Skin epidermis (tissue), 12 donors: ENCODE data around the gene ADAMTS13.

Source experiments
- H3K27ac ChIP-seq, 21 experiments: fragments of 200-600 bp; sonication (generic) in 11 of 21; one replicate each; pipeline ENCODE4 v1.5.0; 2020; ENCODE audit warnings: mild to moderate bottlenecking in 3 of 21, inconsistent platforms in 2 of 21, moderate library complexity in 2 of 21
- H3K4me3 ChIP-seq, 7 experiments: fragments of 200-600 bp; sonication (generic) in 2 of 7; one replicate each; pipeline ENCODE4 v1.5.0; 2020; ENCODE audit warnings: inconsistent platforms in 2 of 7, mild to moderate bottlenecking in 2 of 7, moderate library complexity in 1 of 7

ADAMTS13 gene

DNA sequence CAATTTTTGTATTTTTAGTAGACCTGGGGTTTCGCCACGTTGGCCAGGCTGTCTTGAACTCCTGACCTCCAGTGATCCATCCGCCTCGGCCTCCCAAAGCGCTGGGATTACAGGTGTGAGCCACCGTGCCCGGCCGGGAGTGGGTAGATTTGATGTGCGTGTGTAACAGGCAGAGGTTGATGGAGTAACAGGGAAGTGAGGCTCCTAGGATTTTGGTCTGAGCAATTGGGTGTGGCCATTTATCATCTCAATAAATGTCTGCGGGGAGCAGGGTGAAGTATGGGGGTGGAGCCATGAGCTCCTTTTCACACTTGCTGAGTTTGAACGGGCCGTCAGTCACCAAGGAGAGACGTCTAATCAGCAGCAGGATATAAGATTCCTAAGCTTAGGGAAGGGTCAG is 3.2 kb upstream of the ADAMTS13 start:
- peak overlapping the region in 1 of 21 experiments; percentile 75 for H3K27ac ChIP-seq
- H3K4me3 ChIP-seq: no peak overlapping the region

DNA sequence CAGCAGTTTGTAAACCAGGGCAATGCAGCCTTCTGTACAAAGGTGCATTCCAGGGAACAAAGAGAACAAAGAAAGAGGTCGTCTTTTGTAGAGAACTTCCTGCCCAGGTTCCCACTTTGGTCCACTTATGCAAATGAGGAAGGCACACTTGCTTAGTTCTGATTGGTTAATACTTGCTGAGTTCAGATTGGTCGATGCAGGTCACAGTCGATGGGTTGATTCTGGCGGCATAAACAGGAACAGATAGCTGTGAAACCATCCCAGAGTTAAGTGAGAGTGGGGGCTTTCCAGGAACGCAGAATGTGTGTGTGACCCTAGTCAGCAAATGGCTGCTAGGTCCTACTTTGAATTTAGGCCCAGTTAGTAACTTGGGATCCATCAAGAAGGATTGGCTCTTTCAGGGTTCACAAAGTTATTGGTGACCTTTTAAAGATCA is 1.8 kb upstream of the ADAMTS13 start:
- Histone ChIP-seq H3K4me3 (no peak overlapping the region), H3K27ac (peak overlapping the region in 1 of 21 experiments; percentile 7)

DNA sequence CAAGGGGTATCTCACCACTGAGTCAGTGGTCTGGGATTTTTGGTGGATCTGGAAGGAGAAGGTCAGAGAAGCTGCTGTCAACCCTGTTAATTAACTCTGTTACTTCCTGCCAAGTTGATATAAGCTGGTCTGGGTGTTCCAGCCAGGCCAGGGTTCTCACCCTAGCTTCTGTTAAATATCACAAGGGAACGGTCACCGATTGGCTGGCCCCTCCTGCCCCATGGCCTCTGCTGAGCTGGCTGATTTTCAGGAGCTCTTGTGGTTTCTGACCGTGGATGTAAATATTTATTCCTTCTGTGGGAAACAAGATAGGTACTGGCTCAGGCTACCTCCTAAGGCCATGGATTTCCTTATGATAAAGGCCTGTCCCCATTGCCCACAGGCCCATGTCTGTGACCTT is 1.0 kb downstream of the ADAMTS13 start:
- Histone ChIP-seq H3K27ac (no peak overlapping the region), H3K4me3 (no peak overlapping the region)

DNA sequence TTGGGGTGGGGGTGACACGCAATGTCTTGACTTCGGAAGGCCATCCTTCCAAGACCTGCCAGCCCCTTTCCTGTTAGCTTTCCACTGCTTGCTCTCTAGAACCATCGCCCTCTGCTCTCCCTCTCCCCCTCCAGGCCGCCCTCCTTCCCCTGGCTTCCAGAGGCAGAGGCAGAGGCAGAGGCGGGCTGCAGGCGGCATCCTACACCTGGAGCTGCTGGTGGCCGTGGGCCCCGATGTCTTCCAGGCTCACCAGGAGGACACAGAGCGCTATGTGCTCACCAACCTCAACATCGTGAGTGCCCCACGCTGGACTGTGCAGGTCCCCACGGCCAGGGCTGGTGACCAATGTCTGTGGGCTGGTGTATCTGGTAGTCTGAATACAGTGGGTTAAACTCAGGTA is 2.0 kb downstream of the ADAMTS13 start:
- no peak overlapping the region for H3K27ac ChIP-seq
- no peak overlapping the region for H3K4me3 ChIP-seq

DNA sequence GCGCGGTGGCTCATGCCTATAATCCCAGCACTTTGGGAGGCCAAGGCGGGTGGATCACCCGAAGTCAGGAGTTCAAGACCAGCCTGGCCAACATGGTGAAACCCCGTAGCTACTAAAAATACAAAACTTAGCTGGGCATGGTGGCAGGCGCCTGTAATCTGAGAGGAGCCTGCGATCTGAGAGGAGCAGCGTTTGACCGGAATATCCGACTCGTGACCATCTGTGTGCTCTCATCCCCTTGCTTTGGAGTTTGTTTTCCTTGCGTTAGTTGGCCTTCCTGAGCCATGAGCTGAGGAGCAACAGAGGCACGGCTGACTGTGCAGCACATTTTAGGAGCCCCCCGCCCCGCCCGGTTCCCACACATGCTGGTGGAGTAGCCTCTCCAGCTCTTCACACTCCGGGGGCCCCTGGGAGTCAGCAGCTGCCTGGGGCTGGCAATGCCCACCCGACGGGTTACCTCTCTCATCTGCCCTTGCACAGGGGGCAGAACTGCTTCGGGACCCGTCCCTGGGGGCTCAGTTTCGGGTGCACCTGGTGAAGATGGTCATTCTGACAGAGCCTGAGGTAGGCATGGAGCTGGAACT is 3.0 kb downstream of the ADAMTS13 start:
- Histone ChIP-seq H3K27ac (no peak overlapping the region), H3K4me3 (no peak overlapping the region)

DNA sequence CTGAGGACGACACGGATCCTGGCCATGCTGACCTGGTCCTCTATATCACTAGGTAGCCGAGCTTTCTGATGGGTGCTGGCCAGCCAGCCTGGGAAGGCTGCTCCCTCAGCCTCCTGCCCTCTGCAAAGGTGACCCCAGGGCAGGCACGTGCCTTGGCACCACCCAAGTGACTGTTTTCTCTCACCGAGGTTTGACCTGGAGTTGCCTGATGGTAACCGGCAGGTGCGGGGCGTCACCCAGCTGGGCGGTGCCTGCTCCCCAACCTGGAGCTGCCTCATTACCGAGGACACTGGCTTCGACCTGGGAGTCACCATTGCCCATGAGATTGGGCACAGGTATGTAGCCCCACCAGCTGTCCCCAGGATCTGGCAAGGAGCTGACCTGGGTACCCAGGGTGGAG is 3.8 kb downstream of the ADAMTS13 start:
- no peak overlapping the region for H3K4me3 ChIP-seq
- H3K27ac ChIP-seq: no peak overlapping the region

DNA sequence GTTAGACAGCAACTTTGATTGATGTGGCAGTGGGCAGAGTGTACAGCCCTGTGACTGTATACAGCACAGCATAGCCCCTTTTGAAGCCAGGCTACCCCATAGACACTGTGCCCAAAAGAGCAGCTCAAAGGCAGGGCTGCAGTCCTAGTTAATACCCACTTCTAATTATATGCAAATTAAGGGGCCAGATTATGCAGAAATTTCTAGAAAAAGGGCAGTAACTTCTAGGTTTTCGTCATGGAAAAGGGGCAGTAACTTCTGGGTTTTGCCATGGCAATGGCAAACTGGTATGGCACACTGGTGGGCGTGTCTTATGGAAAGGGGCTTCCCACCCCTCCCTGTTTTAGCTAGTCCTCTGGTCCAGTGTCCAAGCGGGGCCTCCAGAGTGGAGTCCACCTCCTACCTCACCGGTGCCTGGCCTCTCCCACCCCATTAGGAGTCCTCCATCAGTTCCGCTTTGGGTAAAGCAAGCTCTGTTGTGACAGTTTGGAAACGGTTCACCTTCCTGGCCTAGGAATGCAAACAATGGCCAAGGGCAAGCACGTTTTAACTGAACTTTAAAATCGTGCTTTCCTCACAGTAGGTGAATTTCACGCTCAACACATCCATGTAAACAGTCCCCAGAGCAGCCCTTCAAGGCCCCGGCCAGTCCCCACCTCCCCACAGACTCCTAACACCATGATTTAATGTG is 5.6 kb downstream of the ADAMTS13 start:
- Histone ChIP-seq H3K4me3 (no peak overlapping the region), H3K27ac (no peak overlapping the region)

DNA sequence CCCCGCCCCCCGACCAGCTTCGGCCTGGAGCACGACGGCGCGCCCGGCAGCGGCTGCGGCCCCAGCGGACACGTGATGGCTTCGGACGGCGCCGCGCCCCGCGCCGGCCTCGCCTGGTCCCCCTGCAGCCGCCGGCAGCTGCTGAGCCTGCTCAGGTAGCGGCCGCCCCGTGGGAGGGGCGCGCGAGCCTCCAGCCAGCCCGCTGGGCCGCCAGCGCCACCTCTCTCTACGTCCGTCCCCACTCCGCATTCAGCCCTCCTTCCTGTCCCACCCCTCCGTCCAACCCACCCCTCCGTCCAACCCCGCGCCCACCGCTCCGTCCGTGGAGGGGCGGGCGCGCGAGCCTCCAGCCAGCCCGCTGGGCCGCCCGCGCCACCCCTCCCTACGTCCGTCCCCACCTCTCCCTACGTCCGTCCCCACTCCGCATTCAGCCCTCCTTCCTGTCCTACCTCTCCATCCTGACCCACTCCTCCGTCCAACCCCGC is 6.5 kb downstream of the ADAMTS13 start:
- Histone ChIP-seq H3K27ac (no peak overlapping the region), H3K4me3 (peak overlapping the region in 4 of 7 experiments; percentile 12 to 35 (median 21))

DNA sequence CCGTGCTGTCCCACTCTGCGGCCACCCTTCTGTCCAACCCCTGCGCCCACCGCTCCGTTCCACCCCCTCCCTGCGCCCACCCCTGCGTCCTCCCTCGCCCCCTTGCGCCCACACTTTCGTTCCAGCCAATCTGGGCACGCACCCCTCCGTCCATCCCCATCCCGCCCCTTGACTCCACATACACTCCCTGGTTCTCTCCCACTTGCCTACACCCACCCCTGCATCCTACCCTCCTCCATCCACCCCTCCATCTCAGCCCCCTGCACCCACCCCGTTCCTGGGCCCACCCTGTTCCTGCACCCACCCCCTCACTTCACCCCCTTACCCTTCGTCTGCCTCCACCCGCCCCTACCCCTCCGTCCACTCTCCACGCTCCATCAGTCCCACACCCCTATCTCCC is 7.0 kb downstream of the ADAMTS13 start:
- peak overlapping the region in 1 of 7 experiments; percentile 35 for H3K4me3 ChIP-seq

DNA sequence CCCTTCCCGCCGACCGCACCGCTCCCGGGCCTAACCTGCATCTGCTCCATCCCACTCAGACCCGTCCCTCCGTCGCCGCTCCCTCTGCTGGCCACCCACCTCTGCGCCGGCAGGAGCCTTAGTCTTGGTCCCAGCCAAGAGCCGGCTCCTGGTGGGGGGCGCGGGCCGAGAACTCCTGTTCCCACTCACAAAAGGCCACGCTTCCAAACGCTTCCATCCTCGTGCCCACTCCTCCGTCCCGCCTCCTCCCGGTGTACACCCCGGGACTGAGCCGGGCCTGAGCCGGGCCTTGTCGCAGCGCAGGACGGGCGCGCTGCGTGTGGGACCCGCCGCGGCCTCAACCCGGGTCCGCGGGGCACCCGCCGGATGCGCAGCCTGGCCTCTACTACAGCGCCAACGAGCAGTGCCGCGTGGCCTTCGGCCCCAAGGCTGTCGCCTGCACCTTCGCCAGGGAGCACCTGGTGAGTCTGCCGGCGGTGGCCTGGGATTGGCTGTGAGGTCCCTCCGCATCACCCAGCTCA is 7.5 kb downstream of the ADAMTS13 start:
- Histone ChIP-seq H3K27ac (no peak overlapping the region), H3K4me3 (no peak overlapping the region)

More for the DNA sequence above, 7.0 kb downstream of the ADAMTS13 start:
- H3K27ac ChIP-seq: no peak overlapping the region

DNA sequence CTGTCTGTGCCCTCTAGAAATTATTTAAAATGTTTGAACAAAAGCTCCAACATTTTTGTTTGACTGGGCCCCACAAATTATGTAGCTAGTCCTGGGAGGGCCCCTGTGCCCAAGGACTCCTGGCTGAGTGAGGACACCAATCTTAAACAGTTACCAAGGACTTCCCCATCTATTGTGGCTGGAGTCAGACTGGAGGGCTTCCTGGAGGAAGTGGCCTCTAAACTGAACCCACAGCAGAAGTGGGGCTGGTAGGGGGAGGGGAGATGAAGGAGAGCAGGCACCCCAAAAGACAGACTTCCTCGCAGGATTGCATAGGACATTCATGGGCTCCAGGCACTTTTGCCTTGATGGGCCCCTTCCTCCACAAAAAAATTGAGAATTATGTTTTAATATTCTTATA is 8.1 kb downstream of the ADAMTS13 start:
- Histone ChIP-seq H3K4me3 (no peak overlapping the region), H3K27ac (no peak overlapping the region)

DNA sequence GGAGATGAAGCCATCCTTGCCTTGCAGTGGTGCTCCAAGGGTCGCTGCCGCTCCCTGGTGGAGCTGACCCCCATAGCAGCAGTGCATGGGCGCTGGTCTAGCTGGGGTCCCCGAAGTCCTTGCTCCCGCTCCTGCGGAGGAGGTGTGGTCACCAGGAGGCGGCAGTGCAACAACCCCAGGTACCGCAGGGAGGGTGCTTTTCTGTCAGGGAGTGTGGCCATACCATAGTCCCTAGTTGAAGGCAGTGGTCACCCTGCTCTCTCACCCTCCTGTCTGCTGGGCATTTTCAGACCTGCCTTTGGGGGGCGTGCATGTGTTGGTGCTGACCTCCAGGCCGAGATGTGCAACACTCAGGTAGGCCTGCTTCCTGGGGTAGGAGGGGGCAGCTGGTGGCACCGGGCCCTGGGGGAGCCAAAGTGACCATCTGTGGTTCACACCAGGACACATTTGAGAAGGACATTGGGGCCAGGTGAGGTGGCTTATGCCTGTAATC is 11.2 kb downstream of the ADAMTS13 start:
- Histone ChIP-seq H3K4me3 (no peak overlapping the region), H3K27ac (no peak overlapping the region)

DNA sequence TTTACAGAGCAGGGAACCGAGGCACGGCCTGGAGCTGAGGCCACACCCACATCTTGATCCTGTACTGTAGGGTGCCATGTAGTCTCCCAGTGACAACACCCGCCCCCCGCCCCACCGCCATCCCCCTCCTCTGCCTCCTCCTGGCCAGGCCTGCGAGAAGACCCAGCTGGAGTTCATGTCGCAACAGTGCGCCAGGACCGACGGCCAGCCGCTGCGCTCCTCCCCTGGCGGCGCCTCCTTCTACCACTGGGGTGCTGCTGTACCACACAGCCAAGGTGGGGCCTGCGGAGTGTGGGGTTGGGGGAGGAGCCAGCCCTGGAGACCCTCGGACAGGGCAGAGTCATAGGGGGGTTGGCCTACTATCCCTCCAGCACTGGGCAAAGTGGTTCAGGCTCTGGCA is 14.5 kb downstream of the ADAMTS13 start:
- H3K27ac ChIP-seq: no peak overlapping the region
- H3K4me3 ChIP-seq: no peak overlapping the region

DNA sequence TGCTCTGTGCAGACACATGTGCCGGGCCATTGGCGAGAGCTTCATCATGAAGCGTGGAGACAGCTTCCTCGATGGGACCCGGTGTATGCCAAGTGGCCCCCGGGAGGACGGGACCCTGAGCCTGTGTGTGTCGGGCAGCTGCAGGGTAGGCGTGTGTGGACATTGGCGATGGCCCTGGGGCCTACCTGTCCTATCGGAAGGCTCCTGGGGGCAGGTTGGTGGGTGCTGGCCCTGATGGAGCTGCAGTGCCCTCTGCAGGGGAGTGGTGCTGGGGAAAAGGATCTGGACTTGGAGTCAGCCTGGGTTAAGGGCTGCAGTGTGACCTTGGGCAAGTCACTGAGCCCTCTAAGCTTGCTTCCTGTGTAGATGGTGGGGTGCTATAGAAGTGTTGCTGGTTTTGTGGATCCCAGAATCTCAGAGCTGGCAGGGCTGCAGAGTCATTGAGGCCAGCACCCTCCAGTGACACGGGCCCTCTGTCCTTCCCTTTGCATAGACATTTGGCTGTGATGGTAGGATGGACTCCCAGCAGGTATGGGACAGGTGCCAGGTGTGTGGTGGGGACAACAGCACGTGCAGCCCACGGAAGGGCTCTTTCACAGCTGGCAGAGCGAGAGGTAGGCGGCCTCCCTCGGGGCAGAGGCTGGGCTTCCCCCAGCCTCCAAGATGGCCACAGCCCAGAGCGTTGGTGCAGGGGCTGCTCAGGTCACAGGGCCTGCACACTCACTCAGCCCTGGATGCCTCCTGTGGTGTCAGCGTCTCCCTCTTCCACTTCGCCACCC is 15.8 kb downstream of the ADAMTS13 start:
- Histone ChIP-seq H3K4me3 (no peak overlapping the region), H3K27ac (no peak overlapping the region)

DNA sequence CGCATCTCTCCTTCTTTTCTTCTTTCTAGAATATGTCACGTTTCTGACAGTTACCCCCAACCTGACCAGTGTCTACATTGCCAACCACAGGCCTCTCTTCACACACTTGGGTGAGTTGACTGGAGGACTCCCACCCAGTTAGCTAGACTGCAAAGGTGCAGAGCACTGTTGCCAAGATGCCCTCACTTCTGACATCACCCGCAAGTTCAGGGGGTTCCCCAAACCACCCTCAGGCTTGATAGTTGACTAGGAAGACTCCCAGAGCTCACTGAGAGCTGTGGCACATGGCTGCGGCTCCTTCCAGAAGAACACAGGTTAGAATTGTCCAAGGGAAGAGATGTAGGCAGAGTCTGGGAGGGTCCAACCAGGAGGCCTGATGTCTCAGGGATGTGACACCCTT is 17.2 kb downstream of the ADAMTS13 start:
- no peak overlapping the region for H3K4me3 ChIP-seq
- no peak overlapping the region for H3K27ac ChIP-seq

DNA sequence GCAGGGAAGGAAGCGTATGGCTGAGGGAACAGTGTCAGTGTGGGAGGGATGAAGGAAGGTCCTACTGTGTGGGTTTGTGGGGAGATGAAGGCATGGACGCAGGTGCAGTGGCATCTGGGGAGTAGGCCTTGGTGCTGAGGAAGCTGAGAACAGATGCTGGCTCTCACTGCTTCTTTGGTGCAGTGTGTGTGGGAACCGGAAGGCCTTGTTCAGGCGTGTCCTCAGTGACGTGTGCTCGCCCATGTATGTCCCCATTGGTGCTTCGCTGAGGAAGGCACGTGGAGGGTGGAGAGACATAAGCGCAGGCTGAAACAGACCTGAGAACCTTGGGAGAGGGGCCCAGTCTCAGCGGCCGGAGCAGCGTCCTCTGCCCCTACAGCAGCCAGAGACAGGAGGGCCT is 18.7 kb downstream of the ADAMTS13 start:
- H3K27ac ChIP-seq: no peak overlapping the region
- H3K4me3 ChIP-seq: no peak overlapping the region

DNA sequence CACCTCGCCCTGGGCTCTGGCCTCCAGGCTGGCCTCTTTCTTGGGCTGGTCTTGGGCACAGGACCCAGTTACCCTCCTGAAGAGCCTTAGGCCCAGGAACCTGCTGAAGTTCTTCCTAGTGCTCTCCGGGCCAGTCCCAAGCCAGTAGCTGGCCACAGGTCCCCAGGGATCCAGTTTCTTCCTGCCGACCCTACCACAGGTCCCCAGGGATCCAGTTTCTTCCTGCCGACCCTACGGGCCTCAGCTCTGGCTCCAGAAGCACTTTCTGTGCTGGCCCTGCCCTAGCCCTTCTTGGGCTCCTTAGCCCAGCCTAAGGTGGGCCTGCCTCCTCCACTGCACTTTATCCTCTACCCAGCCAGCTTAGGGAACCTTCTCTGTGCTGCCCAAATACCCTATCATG is 19.4 kb downstream of the ADAMTS13 start:
- H3K27ac ChIP-seq: no peak overlapping the region

DNA sequence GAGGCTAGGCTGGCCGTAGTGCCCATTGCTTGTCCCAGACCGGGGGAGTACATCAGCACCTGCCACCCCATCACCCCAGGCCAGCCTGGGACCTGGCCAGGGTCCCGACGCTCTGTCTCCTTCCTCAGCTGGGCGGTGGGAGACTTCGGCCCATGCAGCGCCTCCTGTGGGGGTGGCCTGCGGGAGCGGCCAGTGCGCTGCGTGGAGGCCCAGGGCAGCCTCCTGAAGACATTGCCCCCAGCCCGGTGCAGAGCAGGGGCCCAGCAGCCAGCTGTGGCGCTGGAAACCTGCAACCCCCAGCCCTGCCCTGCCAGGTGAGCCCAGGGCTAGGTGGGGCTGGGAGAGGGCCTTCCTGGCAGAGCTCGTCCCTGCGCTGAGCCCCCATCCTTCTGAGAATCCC is 21.1 kb downstream of the ADAMTS13 start:
- Histone ChIP-seq H3K4me3 (no peak overlapping the region), H3K27ac (no peak overlapping the region)

More for the DNA sequence above, 19.4 kb downstream of the ADAMTS13 start:
- no peak overlapping the region for H3K4me3 ChIP-seq

DNA sequence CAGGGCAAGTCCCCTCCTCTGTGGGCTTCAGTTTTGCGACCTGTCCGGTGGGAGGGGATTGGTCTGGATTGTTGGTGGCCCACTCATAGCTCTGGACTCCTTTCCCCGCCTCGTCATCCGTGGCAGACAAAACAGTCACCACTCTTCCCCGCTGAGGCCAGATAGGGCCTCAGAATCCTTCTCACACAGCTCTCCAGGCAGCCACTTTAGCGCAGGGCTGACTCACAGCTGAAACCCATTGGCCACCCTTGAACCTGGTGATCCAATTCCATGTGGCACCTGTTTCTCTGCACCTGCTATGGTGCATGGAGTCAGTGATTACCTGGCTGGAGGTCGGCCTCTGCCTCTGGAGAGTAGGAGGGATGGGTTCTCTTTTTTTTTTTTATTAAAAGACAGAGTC is 21.8 kb downstream of the ADAMTS13 start:
- H3K27ac ChIP-seq: no peak overlapping the region
- H3K4me3 ChIP-seq: no peak overlapping the region

DNA sequence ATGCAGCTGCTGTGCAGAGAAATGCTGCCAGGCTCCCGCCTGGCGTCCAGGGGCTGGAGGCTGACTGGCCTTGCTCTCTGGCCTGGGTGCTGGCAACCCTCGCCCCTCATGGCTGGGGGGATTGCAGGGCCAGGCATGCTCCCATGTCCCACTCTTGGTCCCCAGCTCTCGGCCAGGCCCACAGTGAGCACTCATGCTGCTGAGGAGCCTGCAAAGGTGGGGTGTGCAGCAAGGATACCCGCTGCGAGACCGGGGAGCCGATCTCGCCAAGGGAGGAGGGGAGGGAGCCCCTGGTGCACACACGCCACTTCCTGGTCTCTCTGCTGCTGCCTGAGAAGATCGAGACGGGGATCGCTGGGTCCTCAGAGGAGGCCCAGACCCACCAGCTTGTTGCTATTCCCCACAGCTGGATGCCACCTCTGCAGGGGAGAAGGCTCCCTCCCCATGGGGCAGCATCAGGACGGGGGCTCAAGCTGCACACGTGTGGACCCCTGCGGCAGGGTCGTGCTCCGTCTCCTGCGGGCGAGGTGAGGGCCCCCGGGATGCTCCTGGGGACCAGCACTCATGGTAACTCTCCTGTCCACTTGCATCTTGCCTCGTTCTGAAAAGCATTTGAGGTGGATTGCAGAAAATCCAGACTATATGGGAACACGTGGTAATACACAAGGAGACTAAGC is 23.3 kb downstream of the ADAMTS13 start:
- no peak overlapping the region for H3K4me3 ChIP-seq
- no peak overlapping the region for H3K27ac ChIP-seq
